Upper lobe of right lung (tissue), 1 donor: ENCODE data around the gene GALNT17. TPM values are rescaled to one million over a fixed set of nuclear protein-coding genes. Genes with fewer than 3 reads are reported as not detected.

Experiments
- ATAC-seq: fragments of 200-7000 bp; cut with Tn5 transposase; one replicate; pipeline ENCODE4 v1.9.1; 2020; ENCODE audit warnings: mild to moderate bottlenecking, moderate library complexity
- DNase-seq: peaks from one replicate; pipeline ENCODE4 v3.0.0-alpha.2; 2020
- H3K27ac ChIP-seq: fragments of 200-600 bp; one replicate; pipeline ENCODE4 v1.8.0; 2022
- H3K27me3 ChIP-seq: fragments of 200-600 bp; one replicate; pipeline ENCODE4 v1.8.0; 2022; ENCODE audit warnings: mild to moderate bottlenecking
- H3K36me3 ChIP-seq: fragments of 200-600 bp; one replicate; pipeline ENCODE4 v1.8.0; 2022
- H3K4me1 ChIP-seq: fragments of 200-600 bp; one replicate; pipeline ENCODE4 v1.8.0; 2022
- H3K4me3 ChIP-seq: fragments of 200-600 bp; one replicate; pipeline ENCODE4 v1.8.0; 2022; ENCODE audit warnings: mild to moderate bottlenecking
- H3K9me3 ChIP-seq: fragments of 200-600 bp; one replicate; pipeline ENCODE4 v1.8.0; 2022
- intact Hi-C: fragments of 100-400 bp; cut with DNase I; formaldehyde crosslinking; loops from one replicate; pipeline ENCODE4 v1.11.0; 2022
- total RNA-seq: library from RNA; stranded (reverse); fragmentation: NEBNext Ultra II Directional; extraction: Animal tissue kit (Norgen Biotek cat#: 25700); gene quantifications from one replicate; pipeline ENCODE4 v1.2.1, GENCODE V29; 2021
- TF ChIP-seq, protein P1 (sequence below): fragments of 200-600 bp; IDR thresholded peaks from one replicate; pipeline ENCODE4 v1.8.0; 2022; ENCODE audit warnings: antibody characterized with exemption
- donor health status: DM: no; HTN: yes; CAD: no; lungs with severe emphysema.

The GALNT17 gene
- total RNA-seq, 1 donor from 2014 or later, result 7.1 TPM

DNA sequence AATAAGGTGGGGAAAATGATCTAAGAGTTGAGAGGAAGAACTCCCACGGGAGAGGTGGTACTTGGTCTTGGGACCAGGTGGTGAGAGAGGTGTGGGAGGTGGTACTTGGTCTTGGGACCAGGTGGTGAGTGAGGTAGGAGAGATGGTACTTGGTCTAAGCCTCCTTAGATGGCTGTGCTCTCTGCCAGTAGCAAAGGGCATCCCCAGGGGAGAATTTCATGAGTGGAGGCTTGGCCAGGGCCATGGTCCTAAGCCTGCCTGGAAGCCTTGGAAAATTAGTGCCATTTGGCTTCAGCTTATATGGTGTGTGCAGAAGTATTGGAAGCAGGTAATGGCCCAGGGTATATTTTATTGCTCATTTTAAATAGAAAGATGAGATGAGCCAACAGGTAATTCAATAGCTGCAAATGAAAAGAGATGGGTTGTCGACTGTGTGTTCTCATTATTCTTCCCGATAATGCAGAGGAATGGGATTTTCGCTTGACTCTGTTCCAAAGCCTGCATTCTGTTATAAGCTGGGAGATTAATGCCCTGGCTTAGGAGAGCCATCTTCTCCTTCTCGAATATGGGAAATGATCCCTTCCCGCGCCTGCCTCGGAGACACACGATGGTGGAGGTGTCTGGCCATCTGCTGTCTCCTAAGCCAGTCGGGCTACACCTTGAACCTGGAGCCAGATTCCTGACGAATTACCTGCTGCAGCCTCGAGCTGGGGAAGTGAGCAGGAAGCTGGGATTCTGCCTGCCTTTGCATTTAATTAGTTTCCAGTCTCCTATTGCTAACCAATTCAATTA lies 287.8 kb downstream of the GALNT17 start:
- H3K36me3 ChIP-seq, result no peaks in the 10 kb centered on the region
- no peaks in the 10 kb centered on the region for H3K9me3 ChIP-seq
- TF ChIP-seq, protein P1, sequence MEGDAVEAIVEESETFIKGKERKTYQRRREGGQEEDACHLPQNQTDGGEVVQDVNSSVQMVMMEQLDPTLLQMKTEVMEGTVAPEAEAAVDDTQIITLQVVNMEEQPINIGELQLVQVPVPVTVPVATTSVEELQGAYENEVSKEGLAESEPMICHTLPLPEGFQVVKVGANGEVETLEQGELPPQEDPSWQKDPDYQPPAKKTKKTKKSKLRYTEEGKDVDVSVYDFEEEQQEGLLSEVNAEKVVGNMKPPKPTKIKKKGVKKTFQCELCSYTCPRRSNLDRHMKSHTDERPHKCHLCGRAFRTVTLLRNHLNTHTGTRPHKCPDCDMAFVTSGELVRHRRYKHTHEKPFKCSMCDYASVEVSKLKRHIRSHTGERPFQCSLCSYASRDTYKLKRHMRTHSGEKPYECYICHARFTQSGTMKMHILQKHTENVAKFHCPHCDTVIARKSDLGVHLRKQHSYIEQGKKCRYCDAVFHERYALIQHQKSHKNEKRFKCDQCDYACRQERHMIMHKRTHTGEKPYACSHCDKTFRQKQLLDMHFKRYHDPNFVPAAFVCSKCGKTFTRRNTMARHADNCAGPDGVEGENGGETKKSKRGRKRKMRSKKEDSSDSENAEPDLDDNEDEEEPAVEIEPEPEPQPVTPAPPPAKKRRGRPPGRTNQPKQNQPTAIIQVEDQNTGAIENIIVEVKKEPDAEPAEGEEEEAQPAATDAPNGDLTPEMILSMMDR, result no peak
- no peaks in the 10 kb centered on the region for H3K4me1 ChIP-seq
- no peaks in the 10 kb centered on the region for H3K27me3 ChIP-seq
- no peak overlapping the region for H3K27ac ChIP-seq
- intact Hi-C loops, result no loop called here
- no peak for DNase-seq
- no peak overlapping the region for H3K4me3 ChIP-seq
- no peak for ATAC-seq

DNA sequence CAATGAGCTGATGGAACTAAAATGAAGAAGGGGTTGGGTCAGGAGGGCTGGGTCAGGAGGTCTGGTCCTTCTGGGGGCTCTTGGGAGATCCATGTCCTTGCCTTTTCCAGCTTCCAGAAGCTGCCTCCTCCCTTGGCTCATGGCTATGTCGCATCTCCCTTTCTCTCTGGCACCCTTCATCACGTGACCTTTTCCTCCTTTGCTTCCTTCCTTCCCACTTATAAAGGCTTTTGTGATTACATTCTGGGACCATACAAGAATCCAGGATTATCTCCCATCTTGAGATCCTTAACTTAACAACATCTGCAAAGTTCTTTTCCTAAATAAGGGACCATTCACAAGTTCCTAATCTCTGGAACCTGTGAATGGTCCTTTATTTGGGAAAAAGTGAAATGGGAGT lies 290.2 kb downstream of the GALNT17 start:
- Histone ChIP-seq H3K36me3 (no peaks in the 10 kb centered on the region), H3K4me1 (no peaks in the 10 kb centered on the region), H3K27me3 (no peaks in the 10 kb centered on the region), H3K27ac (no peak overlapping the region), H3K9me3 (no peaks in the 10 kb centered on the region), H3K4me3 (no peak overlapping the region)
- intact Hi-C loops, result no loop called here
- no peak for ATAC-seq
- TF ChIP-seq, protein P1, result no peak
- no peak for DNase-seq

DNA sequence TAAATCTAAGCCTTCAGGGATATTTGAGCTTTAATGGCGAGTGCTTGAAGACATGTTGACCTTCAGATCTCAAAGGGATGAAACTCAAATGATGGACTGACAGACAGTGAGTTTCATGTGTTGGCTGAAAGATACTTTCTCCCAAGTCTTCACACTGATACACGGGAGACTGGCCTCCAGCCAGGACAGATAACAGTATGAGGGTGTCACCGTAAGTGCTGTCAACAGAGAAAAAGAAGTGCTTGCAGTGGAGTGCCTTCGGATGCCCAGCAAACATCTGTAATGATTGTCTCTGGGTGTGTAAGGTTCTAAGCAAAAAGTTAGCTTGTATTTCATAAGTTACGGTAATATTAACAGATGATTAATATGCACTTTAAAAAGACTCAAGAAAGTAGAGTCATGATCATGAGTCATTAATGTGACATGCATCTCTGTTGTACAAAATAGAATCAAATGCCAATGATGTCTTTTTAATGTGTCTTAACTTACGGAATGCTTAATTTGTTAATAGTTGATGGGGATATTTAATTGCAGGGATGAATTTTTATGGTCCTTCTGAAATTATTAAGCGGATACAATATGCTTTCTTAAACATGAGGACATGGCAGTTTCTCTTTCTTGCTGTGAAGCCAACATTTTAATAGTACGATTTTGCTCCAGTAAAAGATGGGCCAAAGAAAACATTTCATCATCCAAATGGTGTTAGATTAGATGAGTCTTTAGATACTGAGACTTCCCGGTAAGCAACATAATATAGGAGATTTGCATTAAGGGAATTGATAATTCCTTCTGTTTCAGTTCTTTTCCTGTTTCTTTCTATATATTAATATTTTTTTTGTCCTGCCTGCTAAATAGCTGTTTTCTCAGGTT lies 292.5 kb downstream of the GALNT17 start:
- Histone ChIP-seq H3K9me3 (no peaks in the 10 kb centered on the region), H3K4me1 (no peaks in the 10 kb centered on the region), H3K36me3 (no peaks in the 10 kb centered on the region), H3K27me3 (no peaks in the 10 kb centered on the region), H3K4me3 (no peak overlapping the region), H3K27ac (no peak overlapping the region)
- TF ChIP-seq, protein P1, result no peak
- ATAC-seq (no peak), DNase-seq (no peak)
- intact Hi-C loops, result no loop called here

DNA sequence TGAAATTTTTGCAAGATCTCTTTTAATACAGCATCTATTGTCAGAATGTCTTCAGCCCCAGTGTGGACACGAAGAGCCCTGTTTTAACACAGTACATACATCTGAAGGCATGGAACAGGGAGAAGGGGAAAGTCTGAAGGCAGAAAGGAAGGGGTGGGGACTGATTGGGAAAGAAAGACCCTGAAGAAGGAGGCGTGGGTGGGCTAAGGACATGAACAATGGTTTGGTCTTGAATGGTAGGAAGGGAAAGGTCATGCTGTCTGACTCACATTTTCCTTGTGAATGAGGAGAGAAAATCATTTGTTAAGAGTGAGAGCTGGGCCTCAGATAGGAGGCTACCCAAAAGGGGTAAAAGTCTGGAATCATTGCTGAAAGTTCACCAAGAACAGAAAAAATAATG lies 297.1 kb downstream of the GALNT17 start:
- Histone ChIP-seq H3K4me1 (no peaks in the 10 kb centered on the region), H3K36me3 (no peaks in the 10 kb centered on the region), H3K4me3 (no peak overlapping the region), H3K27ac (no peak overlapping the region), H3K9me3 (no peaks in the 10 kb centered on the region), H3K27me3 (no peaks in the 10 kb centered on the region)
- no peak for ATAC-seq
- TF ChIP-seq, protein P1, result no peak
- DNase-seq, result no peak
- intact Hi-C loops, result no loop called here

DNA sequence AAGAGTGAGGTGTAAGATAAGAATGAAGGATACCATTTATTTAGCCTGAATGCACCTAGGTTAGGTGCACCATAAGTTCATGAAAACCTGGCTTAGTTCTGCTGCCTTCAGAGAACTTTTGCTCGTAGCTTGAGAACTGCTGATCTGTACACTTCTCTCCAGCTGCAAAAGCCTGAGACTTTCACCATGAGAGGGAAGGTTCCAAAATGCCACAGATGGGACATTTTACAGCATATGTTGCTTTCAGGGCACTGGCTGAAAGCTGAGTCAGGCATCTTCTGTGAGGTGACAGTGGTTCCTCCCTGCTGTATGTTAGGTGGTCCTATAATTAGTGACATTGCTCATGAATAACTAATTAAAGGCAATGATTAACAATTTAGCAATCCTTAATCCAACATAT lies 298.3 kb downstream of the GALNT17 start:
- Histone ChIP-seq H3K4me1 (no peaks in the 10 kb centered on the region), H3K4me3 (no peak overlapping the region), H3K9me3 (no peaks in the 10 kb centered on the region), H3K27ac (no peak overlapping the region), H3K27me3 (no peaks in the 10 kb centered on the region), H3K36me3 (no peaks in the 10 kb centered on the region)
- intact Hi-C loops, result no loop called here
- ATAC-seq, result no peak
- DNase-seq, result no peak
- TF ChIP-seq, protein P1, result no peak
